NCI-H1092 (cell line): ENCODE results near the gene ZSCAN12.
"Not testable (repeated sequence)": the region's sequence is repeated elsewhere in the genome, so short reads cannot be mapped to it uniquely, and the experiment has no call there.

Source experiments
- DNase-seq: peaks from one replicate; lab custom pipeline; 2025; lab: John Stamatoyannopoulos, UW

Gene ZSCAN12

DNA sequence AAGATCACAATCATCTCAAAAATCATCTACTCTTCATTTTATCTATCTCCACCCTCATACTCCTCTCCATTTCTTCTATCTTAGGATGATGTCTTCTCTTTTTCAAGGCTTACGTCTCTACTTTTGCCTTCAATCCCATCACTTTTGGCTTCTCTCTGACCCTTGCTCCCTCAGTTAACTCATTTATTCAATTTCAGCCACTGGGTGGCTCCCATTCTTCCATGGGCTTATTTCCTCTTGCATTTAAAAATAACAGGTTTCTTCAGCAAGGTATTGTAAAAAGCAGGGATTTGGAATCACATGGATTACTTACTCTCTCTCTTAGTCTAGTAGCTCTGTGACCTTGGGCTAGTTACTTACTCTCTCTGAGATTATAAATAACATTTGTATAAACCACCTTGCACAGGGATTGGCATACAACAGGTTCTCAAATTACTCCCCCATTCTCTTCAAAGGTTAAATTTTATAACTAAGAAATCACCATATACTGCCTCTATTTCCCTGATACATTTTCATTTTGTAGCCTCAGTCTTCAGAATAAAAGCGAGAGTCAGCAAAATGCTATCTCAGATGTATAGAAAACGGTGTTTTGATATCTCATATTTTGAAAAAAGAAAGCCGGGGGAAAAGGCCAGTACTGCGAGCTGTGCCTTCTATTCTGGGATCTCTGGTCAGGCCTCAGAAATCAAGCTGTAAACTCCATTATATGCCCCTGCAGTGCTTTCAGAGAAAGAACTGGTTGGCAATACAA is 5.5 kb downstream of the ZSCAN12 start:
- DNase-seq: no peak

DNA sequence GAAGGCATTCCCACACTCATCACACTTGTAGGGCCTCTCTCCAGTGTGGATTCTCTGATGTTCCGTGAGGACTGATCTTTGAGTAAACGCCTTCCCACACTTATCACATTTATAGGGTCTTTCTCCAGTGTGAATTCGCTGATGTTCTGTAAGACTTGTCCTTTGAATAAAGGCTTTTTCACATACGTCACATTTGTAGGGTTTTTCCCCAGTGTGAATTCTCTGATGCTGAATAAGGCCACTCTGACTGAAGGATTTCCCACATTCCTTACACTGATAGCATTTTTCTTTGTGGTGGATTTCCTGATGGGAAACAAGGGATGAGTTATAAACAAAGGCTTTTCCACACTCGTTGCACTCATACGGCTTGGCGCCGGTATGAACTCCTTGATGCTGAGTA is 8.9 kb downstream of the ZSCAN12 start:
- no peak for DNase-seq

DNA sequence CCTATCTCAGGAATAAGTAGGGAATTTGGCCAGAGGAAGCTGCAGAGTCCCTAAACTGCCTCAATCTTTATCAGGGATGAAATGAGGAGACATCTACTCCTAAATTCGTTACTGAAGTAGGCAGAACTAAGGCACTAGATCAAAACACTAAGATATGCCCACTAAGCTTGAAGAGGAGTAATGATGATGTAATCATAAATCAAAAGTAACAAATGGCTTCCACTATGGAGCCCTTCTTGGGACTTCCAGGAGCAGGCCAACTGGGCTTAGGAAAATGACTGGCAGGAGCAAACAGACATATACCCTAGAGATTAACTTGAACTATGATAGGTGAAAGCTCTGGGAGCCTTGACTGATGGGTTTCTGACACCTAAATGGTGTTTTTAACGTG is 15.4 kb downstream of the ZSCAN12 start:
- DNase-seq: no peak

DNA sequence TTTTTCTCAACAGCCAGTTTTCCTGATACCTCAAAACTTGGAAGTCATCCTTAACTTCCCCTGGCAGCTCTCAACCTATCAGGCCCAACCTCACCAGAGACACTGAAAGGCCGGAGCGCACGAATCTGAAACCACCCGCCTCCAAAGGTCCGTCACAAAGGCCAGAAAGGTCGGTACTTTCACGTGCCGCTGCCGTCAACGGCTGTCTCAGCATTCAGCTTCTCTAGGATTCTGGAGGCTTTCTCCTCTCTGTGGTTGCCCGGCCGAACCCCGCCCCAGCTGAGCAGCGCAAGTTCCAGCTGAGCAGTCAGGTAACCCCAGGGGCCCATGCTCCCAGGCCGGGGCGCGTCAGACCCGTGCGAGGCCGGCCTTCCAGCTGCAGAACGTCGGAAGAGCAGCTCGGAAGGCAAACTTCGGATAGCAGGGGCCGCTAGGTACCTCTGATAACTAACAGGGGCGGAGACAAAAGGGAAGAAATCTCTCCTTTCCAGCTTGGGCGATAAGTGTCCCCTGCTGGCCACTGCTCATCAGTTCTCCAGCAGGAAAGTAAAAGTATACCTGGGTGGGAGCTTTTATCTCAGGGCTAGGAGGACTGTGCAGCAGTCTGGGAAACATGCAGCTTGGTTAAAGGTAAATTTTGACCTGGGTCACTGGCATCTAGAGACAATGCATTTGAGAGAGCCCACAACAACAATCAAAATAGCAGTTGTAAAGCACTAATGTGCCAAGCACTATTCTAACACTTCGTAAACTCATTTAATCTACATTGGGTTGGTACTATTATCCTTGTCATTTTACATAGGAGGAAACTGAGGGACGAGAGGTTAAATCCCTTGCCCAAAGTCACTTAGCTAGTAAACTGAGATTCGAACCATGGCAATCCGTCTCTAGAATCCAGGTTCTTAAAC is 16.1 kb downstream of the ZSCAN12 start:
- peak; percentile 51 for DNase-seq

DNA sequence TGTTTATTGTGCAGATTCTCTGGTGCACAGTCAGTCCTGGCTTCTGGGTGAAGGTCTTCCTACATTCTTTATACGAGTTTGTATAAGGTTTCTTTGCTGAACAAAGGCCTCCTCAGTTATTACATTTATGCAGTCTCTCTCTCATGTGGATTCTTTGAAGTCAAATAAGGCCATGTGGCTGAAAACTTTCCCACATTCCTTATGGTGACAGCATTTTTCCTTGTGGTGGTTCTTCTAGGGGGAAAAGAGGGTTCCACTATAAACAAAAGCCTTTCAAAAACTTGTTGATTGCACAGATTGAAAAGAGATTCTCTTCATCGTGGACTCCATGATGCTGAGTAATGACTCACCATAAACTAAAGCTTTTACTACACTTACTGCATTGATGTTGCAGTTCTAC is 19.2 kb downstream of the ZSCAN12 start:
- DNase-seq: no peak

DNA sequence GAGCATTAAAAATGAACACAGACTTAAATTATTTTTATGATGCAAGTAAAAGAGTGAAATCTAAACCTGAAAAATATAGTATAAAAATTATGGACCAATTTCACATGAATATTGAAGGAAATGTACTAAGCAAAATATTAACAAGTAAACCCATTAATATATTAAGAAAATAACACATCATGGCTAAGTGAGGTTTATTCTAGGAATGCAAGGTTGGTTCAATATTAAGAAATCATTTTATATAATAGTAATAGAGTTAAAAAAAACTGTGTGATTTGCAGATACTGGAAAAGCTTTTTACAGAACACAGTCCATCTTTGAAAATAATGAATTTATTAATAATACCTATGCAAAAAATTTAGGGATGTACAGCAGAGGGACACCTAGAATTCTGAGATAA is 20.9 kb downstream of the ZSCAN12 start:
- DNase-seq: no peak

DNA sequence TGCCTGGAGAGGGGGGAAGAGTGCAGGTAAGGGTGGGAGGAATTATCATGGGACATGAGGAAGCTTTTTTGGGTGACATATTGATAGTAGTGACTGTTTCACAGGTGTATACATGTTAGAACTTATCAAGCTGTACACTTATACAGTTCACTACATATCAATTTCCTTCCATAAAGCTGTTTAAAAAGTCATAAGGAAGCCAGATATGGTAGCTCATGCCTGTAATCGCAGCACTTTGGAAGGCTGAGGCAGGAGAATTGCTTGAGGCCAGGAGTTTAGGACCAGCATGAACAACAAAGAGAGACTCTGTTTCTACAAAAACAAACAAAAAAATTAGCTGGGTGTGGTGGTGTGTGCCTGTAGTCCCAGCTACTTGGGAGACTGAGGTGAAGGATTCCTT is 21.7 kb downstream of the ZSCAN12 start:
- no peak for DNase-seq

DNA sequence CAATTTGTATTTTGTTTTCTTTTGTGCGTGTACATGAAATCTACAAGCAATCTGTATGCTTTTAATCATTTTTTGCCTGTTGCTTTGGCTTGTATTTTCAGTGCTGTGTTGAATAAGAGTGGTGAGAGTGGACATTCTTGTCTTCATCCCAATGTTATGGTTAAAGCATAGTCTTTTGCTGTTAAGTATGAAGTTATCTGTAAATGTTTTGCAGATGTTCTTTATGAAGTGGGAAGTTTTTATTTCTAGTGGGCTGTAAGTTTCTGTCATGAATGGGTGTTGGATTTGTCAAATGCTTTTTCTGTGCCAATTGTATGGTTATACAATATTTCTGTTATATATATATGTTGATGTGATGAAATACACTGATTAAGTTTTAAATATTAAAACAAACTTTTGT is 25.6 kb downstream of the ZSCAN12 start:
- no peak for DNase-seq

DNA sequence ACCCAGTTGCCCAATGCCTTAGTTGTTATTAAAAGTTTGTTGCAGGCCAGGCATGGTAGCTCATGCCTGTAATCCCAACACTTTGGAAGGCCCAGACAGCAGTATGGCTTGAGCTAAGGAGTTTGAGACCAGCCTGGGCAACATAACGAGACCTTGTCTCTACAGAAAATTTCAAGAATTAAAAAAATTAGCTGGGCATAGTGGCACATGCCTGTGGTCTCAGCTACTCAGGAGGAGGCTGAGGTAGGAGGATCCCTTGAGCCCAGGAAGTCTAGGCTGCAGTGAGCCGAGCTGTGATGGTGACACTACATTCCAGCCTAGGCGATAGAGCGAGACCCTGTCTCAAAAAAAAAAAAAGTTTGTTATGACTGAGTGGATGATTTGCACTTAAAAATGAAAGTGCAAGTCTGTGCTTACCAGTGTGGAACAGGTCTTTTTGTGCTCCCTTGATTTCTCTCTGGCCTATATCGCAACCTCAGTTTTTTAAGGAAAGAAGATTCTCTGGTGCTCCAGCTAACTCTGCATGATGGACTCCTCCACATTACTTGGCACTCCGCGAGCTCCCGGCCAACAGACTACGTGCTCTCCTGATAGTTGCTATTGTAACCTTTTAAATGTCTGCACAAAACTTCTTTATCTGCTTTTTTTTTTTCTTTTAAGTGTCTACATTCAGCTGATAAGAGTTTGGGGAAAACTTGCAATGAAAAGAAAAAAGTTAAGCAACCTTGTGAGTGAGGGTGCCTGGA is 27.7 kb downstream of the ZSCAN12 start:
- no peak for DNase-seq

DNA sequence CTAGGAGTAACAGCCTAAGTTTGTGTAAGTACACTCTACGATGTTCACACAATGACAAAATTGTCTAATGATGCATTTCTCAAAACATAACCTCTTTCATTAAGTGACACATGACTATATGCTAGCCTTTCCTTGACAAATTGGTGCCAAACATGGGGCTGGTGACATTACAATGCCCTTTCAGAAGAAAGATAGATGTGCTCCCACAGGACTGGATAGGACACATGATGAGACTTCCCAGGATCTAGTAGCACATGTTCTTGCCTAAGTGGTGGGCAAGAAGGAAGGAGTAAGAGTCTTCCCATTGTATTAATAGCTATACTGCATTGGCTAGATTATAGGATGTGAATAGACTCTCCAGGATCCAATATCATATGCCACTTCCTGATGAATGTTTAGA is 28.3 kb downstream of the ZSCAN12 start:
- no peak for DNase-seq

DNA sequence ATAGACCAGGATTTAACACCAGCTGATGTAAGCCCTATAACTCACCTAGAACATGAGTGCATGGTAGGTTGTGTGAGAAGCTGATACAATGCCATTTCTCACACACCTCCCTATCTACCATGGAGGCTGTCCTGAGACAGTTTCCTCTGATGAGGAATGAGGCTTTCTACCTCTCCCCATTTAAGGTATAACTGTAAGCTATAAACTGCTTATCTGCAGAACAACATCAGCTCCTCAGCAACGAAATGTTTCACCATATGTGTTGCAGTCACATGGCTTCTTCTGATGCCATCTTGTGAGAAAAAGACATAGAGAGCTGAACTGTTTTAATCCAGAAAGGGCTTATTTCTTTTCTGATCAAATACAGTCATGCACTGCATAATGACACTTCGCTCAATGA is 29.1 kb downstream of the ZSCAN12 start:
- no peak for DNase-seq

DNA sequence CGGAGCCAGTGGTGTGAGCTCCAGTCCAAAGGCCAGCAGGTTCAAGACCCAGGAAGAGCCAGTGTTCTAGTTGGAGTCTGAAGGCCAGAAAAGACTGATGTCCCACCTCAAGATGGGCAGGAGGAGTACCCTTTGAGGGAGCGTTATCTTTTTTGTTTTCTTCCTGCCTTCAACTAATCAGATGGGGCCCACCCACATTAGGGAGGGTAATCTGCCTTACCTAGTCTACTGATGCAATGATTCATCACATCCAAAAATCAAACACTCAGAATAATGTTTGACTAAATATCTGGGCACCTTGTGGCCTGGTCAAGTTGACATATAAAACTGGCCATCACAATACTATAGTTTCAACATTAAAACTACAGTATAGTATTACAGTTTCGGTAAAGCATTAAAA is 30.1 kb downstream of the ZSCAN12 start:
- DNase-seq: no peak

DNA sequence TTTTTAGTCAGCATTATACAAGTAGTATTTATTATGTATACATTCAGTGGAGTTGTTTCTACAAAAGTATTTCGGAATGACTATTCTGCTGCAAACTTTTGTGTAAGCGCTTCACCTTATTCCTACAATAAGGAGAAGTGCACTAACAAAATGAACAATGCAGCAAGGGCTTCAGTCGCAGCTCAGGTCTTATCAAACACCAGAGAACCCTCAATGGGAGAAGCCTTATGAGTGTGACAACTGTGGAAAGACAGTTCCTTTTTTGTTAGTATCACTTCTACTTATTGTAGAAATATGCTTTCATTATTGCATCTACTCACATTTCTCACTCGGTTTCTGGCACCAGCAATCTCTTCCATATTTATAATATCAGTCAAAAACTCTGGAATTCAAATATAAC is 31.0 kb downstream of the ZSCAN12 start:
- DNase-seq: no peak

DNA sequence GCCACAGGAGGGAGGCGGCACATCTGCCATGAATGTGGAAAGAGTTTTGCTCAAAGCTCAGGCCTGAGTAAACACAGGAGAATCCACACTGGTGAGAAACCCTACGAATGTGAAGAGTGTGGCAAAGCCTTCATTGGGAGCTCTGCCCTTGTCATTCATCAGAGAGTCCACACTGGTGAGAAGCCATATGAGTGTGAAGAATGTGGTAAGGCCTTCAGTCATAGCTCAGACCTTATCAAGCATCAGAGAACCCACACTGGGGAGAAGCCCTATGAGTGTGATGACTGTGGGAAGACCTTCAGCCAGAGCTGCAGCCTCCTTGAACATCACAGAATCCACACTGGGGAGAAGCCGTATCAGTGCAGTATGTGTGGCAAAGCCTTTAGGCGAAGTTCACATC is 34.0 kb downstream of the ZSCAN12 start:
- not testable (repeated sequence) for DNase-seq

DNA sequence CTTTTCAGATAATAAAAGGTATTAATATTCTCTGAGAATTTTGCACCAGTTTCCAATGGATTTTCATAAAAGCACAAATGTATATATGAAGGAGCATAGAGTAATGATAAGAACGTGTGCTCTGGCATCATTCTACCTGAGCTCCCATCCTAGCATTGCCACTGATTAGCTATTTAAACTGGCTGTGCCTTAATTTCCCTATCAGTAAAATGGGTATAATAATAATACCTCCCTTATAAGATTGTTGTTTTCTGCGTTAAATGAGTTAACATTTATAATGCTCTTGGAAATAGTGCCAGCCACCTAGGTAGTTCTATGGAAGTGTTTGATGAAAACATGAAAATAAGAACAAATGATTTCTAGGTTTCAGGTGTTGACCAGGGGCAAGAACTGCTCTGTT is 38.6 kb downstream of the ZSCAN12 start:
- DNase-seq: no peak

DNA sequence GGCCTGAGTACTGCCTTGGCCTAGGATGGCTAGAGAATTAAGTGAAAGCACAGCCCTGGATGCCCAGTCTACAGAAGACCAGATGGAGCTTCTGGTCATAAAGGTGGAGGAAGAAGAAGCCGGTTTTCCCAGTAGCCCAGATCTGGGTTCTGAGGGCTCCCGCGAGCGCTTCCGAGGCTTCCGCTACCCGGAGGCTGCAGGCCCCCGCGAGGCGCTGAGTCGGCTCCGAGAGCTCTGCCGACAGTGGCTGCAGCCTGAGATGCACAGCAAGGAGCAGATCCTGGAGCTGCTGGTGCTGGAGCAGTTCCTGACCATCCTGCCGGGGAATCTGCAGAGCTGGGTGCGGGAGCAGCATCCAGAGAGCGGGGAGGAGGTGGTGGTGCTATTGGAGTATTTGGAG is 40.0 kb downstream of the ZSCAN12 start:
- not testable (repeated sequence) for DNase-seq

DNA sequence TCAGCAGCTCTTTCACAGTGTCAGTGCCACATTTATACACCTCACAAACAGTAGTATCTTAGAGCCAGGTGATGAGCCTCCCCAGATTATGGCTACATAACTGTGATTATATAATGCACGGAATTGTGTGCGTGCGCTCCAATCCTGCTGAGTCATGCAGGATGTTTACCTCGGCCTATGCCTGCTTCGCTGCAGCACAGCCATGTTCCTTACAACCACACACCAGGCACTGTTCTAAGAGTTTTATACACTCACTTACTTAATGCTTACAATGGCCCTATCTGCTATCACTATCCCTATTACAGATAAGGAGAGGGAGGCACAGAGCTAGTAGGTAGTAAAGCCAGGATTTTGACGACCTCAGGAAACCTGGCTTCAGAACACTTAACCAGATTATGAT is 42.5 kb downstream of the ZSCAN12 start:
- no peak for DNase-seq

DNA sequence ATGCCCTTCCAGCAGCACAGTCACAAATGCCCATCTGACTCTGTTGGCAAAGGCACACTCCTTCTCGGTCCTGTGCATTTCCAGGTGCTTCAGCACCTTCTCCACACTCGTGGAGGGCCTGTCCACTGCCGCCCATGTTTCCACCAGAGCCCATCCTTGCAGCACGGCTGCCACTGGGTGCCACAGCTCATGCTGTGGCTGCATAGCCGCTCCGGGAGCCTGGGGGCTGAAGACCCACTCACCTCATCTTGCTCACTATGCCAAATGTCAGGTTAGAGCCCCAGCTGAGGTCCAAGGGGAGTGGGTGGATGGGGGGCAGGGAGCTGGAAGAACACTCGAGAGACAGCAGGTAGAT is 42.9 kb downstream of the ZSCAN12 start:
- no peak for DNase-seq

DNA sequence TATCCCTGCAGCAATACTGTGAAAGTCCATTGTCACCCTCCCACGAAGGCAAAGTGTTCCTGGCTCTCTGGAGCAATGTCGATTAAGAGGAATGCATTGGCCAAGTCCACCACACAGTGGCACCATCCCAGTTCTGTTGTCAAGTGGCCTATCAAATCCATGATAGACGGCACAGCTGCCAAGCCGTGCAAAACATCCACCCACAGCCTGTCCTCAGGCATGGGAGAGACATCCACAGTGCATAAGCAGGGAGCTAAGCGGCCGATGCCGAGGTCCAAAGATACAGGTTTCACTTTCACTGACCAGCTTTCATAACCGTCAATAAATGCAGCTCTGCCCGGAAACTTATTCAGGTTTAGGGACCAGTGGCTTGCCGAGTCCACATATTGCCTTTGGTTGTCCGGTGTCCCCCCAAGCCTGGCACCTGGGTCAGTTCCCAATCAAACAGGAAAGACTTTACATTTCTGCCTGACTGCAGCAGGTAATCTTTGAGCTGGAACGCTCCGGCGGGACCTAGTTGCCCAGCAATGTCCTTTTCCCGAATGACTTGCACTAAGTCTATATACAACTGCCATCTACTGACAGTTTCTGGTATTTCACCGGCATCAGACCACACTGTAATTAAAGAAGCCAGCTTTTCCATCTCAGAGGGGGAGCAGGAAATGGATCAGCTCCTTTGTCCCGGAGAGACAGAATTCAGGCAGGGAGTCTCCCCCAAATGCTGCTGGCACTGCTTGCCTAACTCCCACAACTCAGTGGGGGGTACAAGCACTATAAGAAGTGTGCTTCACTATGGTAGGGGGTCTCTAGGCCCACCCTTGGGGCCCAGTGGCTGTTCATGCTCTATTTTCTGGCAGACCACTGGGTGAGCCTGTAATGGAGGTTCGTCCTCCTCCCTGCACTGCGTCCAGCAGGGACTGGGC is 43.5 kb downstream of the ZSCAN12 start:
- peak; percentile 59 for DNase-seq

DNA sequence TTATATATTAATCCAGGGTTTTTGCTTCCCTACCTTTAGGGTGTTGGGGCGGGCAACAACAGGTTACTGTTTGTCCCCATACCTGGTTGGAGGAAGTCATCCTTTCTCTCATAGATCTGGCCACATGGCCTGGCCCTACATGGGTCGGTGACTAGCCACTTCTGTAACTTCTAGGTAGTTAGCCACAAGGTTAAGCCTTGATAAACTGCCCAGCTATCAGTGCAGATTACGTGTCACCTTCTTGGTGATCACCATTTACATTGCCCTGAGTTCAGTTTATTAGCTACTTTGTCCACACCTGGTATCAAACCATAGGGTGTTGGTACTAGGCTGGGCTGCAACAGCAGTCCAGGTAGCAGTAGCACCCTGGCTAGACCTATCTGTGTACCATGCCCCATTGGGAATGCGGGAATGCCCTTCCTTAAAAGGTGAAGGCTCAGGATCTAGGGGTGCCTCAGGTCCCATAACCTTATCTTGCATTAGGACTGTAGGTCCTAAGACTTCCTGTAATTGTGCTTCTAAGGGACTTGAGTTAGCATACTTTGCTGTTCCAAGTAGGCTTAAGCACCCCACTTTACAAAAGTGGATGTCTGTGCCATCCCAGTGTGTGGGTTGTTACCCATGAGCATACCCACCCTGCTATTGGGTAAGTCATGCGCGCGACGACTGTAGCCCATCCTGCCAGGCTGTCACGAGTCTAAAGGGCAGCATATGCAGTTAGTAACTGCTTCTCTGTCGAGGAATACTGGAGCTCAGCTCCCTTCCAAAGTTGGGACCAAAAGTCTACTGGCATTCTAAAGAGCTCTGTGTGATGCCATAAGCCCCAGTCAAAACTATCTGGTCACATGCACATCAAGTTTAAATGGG is 44.6 kb downstream of the ZSCAN12 start:
- DNase-seq: no peak
